ENCODE data around the gene CCL26. TPM values are rescaled to one million over a fixed set of nuclear protein-coding genes. Genes with fewer than 3 reads are reported as not detected.

The CCL26 gene
- total and polyA plus RNA-seq, 2 of the 13 experiments (the other 11 are each of a cell fraction or from before 2014, with no cell fraction given) = 0.16 TPM; not detected in 1

DNA sequence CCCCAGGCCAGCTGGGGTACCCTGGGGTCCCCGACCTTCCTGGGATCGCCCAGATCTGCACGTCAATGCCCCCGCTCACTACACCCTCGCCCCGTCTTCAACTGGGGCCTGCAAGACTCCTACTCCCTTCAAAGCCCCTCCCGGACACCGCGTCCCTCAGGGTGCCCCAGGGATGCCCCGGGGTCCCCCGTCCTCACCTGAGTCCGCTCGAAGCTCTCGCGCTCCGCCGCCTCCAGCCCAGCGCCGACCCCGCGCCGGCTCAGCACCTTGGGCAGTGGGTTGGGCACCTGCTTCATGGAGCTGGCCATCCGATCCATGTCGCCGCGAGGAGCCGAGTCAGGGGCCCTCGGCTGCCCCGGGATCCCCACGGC is 33.4 kb downstream of the CCL26 start, which contains the start of gene HIP1:
Gene HIP1, minus strand, starts transcription at position 338 of the 371 bp plus-strand sequence. Its CDS starts 21 bp downstream, at position 317.
- no peak for DNase-seq (ENCODE audit: low spot score)
- Histone ChIP-seq H3K9me3 (ENCODE audit: low read length) (no peaks in the 10 kb centered on the region), H3K4me2 (ENCODE audit: low read depth, low read length) (peak within 1 kb of the TSS; percentile 91), H4K20me1 (ENCODE audit: insufficient read depth, low read length) (no peaks in the 10 kb centered on the region), H3K27ac (ENCODE audit: extremely low read length, insufficient read depth, low read length) (peak within 1 kb of the TSS; percentile 58), H2AFZ (ENCODE audit: low read length) (no peak within 1 kb of the TSS), H3K4me3 (replicated peaks in 1 of 3; ENCODE audit: insufficient read depth in 1 of 3, low read depth in 2 of 3, low read length in 3 of 3) (peak within 1 kb of the TSS; percentile 86 to 96 (median 95)), H3K36me3 (replicated peaks in 1 of 2; ENCODE audit: control insufficient read depth in 1 of 2, insufficient read depth in 2 of 2, low read length in 2 of 2) (no peaks in the 10 kb centered on the region), H3K9ac (ENCODE audit: insufficient read depth, low read depth, low read length) (peak within 1 kb of the TSS; percentile 78), H3K4me1 (ENCODE audit: insufficient read depth, low read length) (peaks cover 42% of the 10 kb centered on the region), H3K27me3 (ENCODE audit: control insufficient read depth in 1 of 2, insufficient read depth in 2 of 2, low read length in 2 of 2) (no peaks in the 10 kb centered on the region; a peak in 1 of 5 replicates), H3K79me2 (ENCODE audit: insufficient read depth, low read length) (no peaks in the 10 kb centered on the region)
- BruUV-seq (replicated peaks) = no TSS peak
- intact Hi-C loops (cut with micrococcal nuclease; ENCODE audit: unreplicated experiment) (no loop called here), in situ Hi-C loops (cut with HindIII; ENCODE audit: extremely low pct_ligation_motif_present, low pct_unique_long_range_greater_than_20kb) (no loop called here)
- no peak for FAIRE-seq
- ChIA-PET POLR2A (interaction anchor here (1.6 kb wide), 1 partner anchor 62 kb away, joined by 5 read pairs; no protein-coding TSS in a partner anchor), CTCF (ENCODE audit: low intra/inter-chr PET ratio, low total read pairs) (no interaction called here)
- 0% methylated on average over 23 of the region's 30 CpGs for WGBS (ENCODE audit: low lambda C conversion rate)
- peak; percentile 1; the same call in 2 of the 3 replicates for ATAC-seq
- TF ChIP-seq, protein P1, sequence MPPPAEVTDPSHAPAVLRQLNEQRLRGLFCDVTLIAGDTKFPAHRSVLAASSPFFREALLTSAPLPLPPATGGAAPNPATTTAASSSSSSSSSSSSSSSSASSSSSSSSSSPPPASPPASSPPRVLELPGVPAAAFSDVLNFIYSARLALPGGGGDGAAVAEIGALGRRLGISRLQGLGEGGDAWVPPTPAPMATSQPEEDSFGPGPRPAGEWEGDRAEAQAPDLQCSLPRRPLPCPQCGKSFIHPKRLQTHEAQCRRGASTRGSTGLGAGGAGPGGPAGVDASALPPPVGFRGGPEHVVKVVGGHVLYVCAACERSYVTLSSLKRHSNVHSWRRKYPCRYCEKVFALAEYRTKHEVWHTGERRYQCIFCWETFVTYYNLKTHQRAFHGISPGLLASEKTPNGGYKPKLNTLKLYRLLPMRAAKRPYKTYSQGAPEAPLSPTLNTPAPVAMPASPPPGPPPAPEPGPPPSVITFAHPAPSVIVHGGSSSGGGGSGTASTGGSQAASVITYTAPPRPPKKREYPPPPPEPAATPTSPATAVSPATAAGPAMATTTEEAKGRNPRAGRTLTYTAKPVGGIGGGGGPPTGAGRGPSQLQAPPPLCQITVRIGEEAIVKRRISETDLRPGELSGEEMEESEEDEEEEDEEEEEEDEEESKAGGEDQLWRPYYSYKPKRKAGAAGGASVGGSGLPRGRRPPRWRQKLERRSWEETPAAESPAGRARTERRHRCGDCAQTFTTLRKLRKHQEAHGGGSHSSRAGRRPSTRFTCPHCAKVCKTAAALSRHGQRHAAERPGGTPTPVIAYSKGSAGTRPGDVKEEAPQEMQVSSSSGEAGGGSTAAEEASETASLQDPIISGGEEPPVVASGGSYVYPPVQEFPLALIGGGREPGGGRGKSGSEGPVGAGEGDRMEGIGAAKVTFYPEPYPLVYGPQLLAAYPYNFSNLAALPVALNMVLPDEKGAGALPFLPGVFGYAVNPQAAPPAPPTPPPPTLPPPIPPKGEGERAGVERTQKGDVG (CRISPR knock-in tag; IDR thresholded peaks at IDR 0.05; ENCODE audit: borderline replicate concordance) = peak; percentile 16; the same call in 1 of the 2 replicates
- TF ChIP-seq ZFAT (CRISPR knock-in tag; conservative IDR thresholded peaks at IDR 0.05) (no peak), ZFP36L2 (CRISPR knock-in tag; IDR thresholded peaks at IDR 0.05) (no peak), TAF1 (CRISPR knock-in tag; IDR thresholded peaks at IDR 0.05) (peak; percentile 41; the same call in 1 of the 2 replicates), KAT7 (CRISPR knock-in tag; IDR thresholded peaks at IDR 0.05; ENCODE audit: borderline replicate concordance) (peak; percentile 30; the same call in 1 of the 2 replicates), ZNF792 (CRISPR knock-in tag; IDR thresholded peaks at IDR 0.05) (no peak; the same call in 1 of the 2 replicates), ZNF883 (CRISPR knock-in tag; IDR thresholded peaks at IDR 0.05; ENCODE audit: not compliant biosample characterization) (no peak), HDAC1 (CRISPR knock-in tag; IDR thresholded peaks at IDR 0.05) (peak; percentile 5; the same call in 1 of the 2 replicates), ZFP90 (CRISPR knock-in tag; IDR thresholded peaks at IDR 0.05; ENCODE audit: borderline replicate concordance) (no peak), PHF8 (CRISPR knock-in tag; IDR thresholded peaks at IDR 0.05) (peak; percentile 74), NRL (CRISPR knock-in tag; IDR thresholded peaks at IDR 0.05; ENCODE audit: borderline replicate concordance) (peak; percentile 49; the same call in 1 of the 2 replicates), POLR2AphosphoS5 (IDR thresholded peaks at IDR 0.05; ENCODE audit: low read depth, low read length) (peak; percentile 27; the same call in 1 of the 2 replicates), NFIB (CRISPR knock-in tag; IDR thresholded peaks at IDR 0.05; ENCODE audit: borderline replicate concordance) (no peak), ZMYM3 (CRISPR knock-in tag; IDR thresholded peaks at IDR 0.05) (peak; percentile 35; the same call in 1 of the 2 replicates)
- TF ChIP-seq, protein P2, sequence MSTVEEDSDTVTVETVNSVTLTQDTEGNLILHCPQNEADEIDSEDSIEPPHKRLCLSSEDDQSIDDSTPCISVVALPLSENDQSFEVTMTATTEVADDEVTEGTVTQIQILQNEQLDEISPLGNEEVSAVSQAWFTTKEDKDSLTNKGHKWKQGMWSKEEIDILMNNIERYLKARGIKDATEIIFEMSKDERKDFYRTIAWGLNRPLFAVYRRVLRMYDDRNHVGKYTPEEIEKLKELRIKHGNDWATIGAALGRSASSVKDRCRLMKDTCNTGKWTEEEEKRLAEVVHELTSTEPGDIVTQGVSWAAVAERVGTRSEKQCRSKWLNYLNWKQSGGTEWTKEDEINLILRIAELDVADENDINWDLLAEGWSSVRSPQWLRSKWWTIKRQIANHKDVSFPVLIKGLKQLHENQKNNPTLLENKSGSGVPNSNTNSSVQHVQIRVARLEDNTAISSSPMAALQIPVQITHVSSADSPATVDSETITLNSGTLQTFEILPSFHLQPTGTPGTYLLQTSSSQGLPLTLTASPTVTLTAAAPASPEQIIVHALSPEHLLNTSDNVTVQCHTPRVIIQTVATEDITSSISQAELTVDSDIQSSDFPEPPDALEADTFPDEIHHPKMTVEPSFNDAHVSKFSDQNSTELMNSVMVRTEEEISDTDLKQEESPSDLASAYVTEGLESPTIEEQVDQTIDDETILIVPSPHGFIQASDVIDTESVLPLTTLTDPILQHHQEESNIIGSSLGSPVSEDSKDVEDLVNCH (CRISPR knock-in tag; IDR thresholded peaks at IDR 0.05) = no peak
- TF ChIP-seq, protein P3, sequence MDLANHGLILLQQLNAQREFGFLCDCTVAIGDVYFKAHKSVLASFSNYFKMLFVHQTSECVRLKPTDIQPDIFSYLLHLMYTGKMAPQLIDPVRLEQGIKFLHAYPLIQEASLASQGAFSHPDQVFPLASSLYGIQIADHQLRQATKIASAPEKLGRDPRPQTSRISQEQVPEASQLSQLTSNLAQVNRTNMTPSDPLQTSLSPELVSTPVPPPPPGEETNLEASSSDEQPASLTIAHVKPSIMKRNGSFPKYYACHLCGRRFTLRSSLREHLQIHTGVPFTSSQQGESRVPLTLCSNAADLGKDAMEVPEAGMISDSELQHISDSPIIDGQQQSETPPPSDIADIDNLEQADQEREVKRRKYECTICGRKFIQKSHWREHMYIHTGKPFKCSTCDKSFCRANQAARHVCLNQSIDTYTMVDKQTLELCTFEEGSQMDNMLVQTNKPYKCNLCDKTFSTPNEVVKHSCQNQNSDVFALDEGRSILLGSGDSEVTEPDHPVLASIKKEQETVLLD (CRISPR knock-in tag; IDR thresholded peaks at IDR 0.05; ENCODE audit: low read depth) = no peak
- TF ChIP-seq, protein P4, sequence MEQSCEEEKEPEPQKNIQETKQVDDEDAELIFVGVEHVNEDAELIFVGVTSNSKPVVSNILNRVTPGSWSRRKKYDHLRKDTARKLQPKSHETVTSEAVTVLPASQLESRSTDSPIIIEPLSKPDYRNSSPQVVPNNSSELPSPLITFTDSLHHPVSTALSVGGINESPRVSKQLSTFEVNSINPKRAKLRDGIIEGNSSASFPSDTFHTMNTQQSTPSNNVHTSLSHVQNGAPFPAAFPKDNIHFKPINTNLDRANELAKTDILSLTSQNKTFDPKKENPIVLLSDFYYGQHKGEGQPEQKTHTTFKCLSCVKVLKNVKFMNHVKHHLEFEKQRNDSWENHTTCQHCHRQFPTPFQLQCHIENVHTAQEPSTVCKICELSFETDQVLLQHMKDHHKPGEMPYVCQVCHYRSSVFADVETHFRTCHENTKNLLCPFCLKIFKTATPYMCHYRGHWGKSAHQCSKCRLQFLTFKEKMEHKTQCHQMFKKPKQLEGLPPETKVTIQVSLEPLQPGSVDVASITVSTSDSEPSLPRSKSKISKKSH (CRISPR knock-in tag; IDR thresholded peaks at IDR 0.05; ENCODE audit: borderline replicate concordance) = peak; percentile 64; the same call in 1 of the 2 replicates

Measured in HepG2 (cell line).